ENCODE results near the gene TMEM151A. TPM values are rescaled to one million over a fixed set of nuclear protein-coding genes. Genes with fewer than 3 reads are reported as not detected.

TMEM151A gene
- total RNA-seq, 1 experiment from 2014 or later, result not detected

DNA sequence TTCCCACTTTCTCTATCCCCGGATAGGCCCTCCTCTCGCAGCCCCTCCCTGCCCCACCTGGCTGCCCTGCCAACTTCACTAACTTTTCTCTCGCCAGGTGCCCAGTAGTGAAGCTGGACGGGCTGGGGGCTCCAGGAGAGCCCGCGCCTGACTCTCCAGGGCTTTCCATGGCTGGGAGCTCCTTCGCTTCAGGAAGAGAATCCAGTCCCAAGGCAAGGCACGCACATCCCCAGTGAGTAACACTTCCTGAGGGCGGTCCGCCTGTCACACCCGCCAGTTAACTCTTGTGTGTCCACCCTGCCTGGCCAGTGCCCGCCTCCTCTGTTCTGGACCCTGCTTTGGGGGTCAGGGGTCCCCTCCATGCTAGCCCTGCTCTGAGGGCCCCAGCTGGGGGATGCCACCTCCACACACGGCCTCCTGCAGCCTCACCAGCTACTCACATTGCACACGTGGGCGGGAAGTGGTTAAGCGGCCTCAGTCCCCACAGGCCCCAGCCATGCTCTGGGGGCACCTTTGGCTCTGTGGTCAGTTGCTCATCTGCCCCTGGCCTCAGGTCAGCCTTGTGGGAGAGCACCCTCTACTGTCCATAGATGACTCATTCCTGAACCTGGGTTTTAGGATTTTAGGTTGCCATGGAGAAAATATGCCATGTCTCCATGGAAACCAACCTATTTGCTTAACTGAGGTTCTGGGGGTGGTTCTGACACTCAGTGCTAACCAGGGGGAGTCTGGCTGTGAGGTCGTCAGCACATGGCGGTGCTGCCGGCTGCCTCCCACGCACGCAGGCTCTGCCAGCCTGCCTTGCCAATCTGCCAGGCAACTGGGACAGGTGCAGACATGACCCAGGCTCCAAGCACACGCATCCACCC lies 44.8 kb downstream of the TMEM151A start, which contains the start of gene RIN1:
RIN1 (minus strand) TSS at position 201 of the 869 bp plus-strand sequence; CDS start at position 169, 32 bp downstream.
- peak; percentile 99 for DNase-seq (ENCODE audit: low spot score)

DNA sequence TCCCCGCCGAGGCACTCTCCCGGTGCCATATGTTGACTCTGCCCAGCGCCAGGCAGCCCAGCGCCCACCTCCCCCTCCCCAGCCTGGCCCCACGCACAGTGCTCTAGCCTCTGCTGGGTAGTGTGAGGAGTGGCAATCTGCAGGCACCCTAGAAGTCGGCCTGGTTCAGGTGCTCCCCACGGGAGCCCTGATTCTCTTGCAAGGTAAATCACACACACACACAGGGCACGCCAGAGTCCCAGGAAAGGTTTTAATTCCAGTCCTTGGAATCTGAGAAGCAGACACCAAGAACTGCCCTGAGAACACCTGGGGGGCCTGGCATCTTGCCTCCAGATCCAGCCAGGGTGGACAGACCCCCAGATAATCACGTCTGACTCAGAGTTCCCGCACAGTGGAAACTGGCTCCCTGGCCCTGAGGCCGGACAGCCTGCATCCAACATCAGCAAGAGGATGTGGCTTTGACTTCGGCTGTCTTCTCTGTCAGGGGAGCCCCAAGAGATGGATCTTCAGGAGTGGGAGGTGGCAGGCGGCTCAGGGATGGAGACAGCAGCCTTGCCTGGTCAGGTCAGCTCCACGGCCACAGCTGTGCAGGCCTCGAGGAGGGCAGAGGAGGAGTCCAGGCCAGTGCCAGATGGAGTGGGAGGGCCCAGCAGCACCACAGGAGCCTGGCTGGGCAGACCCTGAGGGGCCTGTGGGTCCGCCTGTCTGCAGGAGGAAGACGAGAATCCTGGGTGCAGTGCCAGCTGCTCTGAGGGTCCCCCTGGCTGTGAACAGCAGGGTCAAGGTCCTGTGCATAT lies 45.6 kb downstream of the TMEM151A start:
- peak; percentile 50 for DNase-seq (ENCODE audit: low spot score)

DNA sequence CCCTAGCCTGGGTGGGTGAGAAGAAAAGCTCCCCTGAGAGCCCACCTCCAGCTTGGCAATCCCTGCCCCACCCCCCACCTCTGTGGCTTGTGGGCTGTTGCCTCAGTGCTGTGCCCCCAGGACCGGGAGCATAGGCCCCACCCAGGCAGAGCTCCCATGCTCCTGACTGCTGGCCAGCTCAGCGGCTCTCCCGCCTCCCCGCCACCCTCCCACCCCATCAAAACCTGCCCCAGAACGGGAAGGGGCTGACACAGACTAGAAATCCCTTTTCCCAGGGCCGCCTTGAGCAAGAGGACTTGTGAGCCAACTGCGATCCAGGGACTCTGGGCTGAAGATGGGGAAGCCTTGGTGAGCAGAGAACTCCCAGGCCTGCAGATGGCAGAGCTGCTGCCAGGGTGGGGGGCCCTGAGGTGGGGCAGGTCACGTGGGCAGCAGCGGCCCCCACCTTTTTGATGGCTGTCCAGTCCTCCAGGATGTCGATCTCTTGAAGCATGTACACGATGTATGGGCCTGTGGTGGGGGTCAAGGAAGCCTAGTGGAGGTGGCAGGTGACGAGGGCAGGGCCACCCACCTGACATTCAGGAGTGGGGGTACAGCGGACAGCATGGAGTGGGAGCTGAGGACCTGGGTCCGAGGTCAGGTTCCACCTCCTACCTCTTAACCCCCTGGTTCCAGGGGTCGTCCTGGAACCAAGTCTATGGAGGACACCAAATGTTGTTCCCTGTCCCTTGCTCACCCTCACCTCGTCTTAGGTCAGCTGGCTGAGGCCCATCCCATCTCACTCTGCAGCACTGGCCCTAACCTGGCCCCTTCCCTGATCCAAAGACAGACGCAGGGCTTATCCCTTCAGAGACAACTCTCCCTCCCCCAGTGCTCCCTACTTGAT lies 46.8 kb downstream of the TMEM151A start:
- no peak for DNase-seq (ENCODE audit: low spot score)

DNA sequence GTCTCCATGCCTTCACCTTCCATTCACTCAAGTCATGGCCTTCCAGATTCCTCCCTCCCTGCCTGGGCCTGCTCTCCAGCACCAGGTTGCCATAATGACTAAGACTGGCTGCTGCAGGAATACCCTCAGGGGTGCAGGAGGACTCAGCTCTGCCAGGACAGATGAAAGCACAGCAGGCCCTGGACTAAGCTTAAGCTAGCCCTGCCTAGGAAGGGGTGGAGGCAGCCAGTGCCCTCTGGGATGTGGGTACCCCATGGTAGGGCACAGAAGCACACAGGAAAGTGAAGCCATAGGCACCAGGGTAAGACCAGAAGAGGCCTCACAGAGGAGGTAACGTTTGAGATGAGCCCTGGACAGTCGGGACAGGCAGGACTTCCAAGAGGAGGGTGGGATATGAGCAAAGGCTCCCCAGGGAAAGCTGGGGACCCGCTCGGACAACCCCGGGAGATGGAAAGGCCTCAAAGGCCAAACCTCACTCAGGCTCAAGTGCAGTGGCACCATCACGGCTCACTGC lies 47.5 kb downstream of the TMEM151A start:
- no peak for DNase-seq (ENCODE audit: low spot score)

DNA sequence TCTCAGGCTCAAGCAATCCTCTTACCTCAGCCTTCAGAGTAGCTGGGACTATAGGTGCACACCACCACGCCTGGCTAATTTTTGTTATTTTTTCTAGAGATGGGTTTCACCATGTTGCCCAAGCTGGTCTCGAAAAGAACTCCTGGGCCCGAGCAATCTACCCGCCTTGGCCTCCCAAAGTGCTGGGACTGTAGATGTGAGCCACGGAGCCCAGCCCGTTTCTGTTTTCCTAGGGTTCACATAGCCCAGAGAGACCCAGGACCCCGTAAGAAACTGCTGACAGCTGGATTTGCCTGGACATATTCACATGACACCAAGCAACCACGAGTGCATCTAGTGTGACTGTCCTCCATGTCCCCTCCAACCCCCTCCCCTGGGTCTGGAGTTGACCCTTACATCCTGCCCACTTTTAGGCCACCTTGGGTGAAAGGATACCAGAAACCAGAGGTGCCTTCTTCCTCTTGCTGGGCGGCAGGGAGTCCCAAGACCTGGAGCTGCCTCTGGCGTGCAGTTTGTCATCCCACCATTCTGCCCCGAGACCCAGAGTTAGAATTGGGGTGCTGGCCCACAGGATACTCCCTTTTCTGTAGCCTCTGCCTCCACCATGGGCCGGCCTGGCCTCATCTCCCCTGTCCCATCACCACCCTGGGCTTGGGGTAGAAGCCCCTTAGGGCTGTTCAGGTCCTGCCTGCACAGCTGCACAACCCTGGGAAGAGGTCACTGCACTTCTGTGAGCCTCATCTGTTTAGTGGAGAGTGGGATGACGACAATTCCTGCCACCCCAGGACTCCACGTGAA lies 48.2 kb downstream of the TMEM151A start:
- no peak for DNase-seq (ENCODE audit: low spot score)

DNA sequence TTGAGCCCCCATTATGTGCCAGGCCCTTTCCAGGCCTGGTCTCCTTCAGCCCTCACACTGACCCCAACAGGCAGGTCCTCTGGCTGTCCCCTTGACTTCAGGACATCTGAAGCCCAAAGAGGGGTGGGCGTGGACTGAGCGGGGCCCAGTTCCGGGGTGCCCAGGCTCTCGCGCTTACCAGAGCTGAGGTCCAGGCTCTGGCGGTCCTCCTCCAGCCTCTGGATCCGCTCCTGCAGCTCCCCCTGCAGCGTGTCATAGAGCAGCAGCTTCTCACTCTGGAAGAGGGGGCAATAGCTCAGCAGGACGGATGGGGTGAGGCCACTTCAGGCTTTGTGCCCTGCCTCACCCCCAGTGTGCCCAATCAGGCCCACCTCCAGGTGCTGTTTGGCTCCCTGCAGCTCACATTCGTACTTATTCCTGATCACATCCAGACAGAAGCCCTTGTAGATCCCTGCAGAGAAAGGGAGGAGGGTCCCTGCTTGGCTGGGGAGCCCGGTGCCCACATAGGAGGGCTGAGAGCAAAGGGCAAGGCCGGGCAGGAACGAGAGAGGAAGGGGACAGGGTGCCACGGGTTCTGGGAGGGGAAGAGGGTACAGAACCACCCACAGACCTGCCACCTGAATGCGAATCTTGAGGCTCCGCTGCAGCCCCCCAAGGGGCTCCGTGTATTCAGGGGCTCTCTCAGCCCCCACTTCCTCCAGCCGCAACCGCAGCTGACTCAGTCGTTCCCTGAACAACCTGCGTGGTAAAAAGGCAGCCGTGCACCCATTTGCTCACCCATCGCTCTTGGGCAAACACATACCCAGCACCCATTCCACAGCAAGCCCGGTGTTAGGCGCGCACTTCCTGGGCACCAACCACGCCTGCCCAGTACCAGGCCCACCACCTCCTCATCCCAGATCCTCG lies 49.2 kb downstream of the TMEM151A start:
- DNase-seq (ENCODE audit: low spot score), result no peak

DNA sequence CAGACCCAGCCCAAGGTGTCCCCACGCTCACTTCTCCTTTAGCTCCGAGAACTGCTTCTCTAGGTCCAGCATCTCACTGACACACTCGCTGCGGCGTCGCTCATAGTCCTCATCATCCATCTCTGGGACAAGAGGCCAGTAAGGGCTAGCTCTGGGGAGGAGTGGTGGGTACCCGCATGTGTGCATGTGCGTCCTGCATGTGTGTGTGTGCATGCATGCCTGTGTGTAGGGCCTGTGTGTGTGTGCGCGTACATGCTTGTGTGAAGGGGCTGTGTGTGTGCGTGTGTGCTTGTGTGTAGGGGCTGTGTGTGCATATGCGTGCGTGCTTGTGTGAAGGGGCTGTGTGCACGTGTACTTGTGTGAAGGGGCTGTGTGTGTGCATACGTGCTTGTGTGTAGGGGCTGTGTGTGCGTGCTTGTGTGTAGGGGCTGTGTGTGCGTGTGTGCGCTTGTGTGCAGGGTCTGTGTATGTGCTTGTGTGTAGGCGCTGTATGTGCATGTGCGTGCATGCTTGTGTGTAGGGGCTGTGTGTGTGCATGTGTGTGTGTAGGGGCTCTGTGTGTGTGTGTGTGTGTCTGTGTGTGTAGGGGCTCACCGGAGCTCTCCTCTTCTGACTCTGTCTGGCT lies 49.9 kb downstream of the TMEM151A start:
- no peak for DNase-seq (ENCODE audit: low spot score)

DNA sequence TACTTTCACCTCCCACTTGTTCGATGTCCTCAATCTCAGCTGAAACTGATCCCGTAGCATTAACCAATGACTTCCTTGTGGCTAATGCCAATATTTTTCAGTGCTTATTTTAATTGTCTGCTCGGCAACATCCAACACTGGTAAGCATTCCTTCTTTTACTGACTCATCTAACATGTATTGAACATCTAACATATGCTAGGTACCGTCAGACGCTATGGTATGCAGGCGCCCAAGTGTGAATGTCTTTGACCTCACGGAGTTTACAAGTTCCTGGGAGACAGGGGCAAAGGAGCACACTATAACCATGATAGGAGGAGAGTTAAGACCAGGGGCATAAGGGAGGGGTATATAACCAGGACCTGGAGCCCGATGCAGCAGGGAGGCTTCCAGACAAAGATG lies 51.5 kb downstream of the TMEM151A start:
- DNase-seq (ENCODE audit: low spot score), result no peak

DNA sequence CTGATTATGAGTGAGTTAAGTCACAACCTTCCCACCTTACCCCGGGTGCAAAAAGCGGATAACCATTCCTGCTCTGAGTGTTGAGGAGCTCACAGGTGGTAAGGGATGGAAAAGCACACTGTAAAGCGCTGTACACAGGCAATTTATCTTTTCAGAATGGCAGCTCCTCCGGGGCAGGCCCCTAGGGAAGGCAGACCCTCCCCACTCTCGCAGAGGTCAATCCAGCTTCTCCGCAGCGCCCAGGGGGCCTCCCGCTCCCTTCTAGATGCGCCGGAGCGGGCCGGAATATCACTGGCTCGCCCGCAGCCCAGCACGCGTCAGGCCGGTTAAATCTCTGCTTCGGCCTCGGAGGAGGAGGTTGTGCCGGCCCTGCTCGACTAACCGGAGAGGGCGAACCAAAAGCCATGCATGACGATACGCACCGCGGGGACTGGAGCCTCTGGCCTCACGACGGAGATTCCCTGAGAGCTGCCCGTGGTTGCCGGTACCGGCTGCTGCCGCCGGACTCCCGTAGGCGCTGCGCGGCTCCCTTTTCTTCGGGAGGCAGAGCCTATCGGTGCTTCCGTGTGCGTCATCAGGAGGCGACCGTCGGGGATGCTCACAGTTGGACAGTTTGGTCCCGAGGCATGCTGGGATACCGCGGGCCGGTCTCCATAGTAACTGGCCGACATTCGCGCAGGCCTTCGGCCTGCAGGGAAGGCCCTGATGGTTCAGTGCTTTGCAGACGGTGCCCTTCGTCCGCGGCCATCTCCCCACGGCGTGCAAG lies 53.0 kb downstream of the TMEM151A start, which contains the start of gene BRMS1:
BRMS1 (minus strand) TSS at position 555 of the 766 bp plus-strand sequence. CDS start 2,870 bp downstream, outside the sequence.
- peak; percentile 92 for DNase-seq (ENCODE audit: low spot score)

DNA sequence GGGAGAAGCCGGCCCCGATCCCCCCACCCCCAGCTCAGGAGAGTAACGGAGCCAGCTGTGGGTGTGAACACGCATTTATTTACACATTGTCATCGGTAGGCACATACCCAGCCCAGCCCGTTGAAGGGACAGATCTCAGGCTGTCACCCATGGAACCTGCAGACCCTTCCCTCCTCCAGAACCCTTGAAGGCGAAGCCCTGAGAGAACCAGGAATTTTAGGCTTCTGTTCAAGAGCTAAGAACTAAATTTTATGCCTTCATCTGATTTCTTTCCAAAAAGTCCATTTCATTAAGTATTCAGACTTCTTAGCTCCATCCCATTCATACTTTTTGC lies 53.6 kb downstream of the TMEM151A start:
- DNase-seq (ENCODE audit: low spot score), result no peak

Other genes starting within 250 kb of the TMEM151A start
- gene GAL3ST3, start 242.7 kb upstream of the TMEM151A start, total RNA-seq (2014; rRNA removed; shearing (Covaris generic)), result not detected in 2 replicates
- gene SF3B2, start 239.5 kb upstream of the TMEM151A start, total RNA-seq (2014; rRNA removed; shearing (Covaris generic)), result 172 and 177 TPM in 2 replicates
- gene PACS1, start 221.6 kb upstream of the TMEM151A start, total RNA-seq (2014; rRNA removed; shearing (Covaris generic)), result 15.1 and 18.0 TPM in 2 replicates
- gene KLC2, start 34.2 kb upstream of the TMEM151A start, total RNA-seq (2014; rRNA removed; shearing (Covaris generic)), result 21.4 and 28.2 TPM in 2 replicates
- 132 and 133 TPM in 2 replicates for gene RAB1B, start 23.3 kb upstream of the TMEM151A start, total RNA-seq (2014; rRNA removed; shearing (Covaris generic))
- 0.72 and 1.9 TPM in 2 replicates for gene CNIH2, start 13.7 kb upstream of the TMEM151A start, total RNA-seq (2014; rRNA removed; shearing (Covaris generic))
- 86.1 and 109 TPM in 2 replicates for gene YIF1A, start 2.8 kb upstream of the TMEM151A start, total RNA-seq (2014; rRNA removed; shearing (Covaris generic))
- not detected in 2 replicates for gene CD248, start 25.1 kb downstream of the TMEM151A start, total RNA-seq (2014; rRNA removed; shearing (Covaris generic))
- gene RIN1, start 44.5 kb downstream of the TMEM151A start, total RNA-seq (2014; rRNA removed; shearing (Covaris generic)), result 15.6 and 15.7 TPM in 2 replicates
- 95.8 and 104 TPM in 2 replicates for gene BRMS1, start 53.2 kb downstream of the TMEM151A start, total RNA-seq (2014; rRNA removed; shearing (Covaris generic))
- gene B4GAT1, start 55.7 kb downstream of the TMEM151A start, total RNA-seq (2014; rRNA removed; shearing (Covaris generic)), result 47.0 and 54.1 TPM in 2 replicates
- gene SLC29A2, start 79.9 kb downstream of the TMEM151A start, total RNA-seq (2014; rRNA removed; shearing (Covaris generic)), result not detected in 2 replicates
- not detected in 2 replicates for gene NPAS4, start 129.1 kb downstream of the TMEM151A start, total RNA-seq (2014; rRNA removed; shearing (Covaris generic))
- gene MRPL11, start 147.0 kb downstream of the TMEM151A start, total RNA-seq (2014; rRNA removed; shearing (Covaris generic)), result 80.0 and 127 TPM in 2 replicates
- gene PELI3, start 175.0 kb downstream of the TMEM151A start, total RNA-seq (2014; rRNA removed; shearing (Covaris generic)), result 13.3 and 16.1 TPM in 2 replicates
- 76.7 and 79.7 TPM in 2 replicates for gene DPP3, start 188.5 kb downstream of the TMEM151A start, total RNA-seq (2014; rRNA removed; shearing (Covaris generic))
- gene BBS1, start 218.7 kb downstream of the TMEM151A start, total RNA-seq (2014; rRNA removed; shearing (Covaris generic)), result 14.7 and 22.0 TPM in 2 replicates